Raji (cell line): ENCODE data around the gene ST6GALNAC2.

Experiments
- POLR2A ChIP-seq: IDR thresholded peaks from 2 replicates; pipeline ENCODE4 v1.6.1; 2011; ENCODE audit warnings: low read depth, low read length, control low read depth; ENCODE audit not compliant: insufficient read depth

The ST6GALNAC2 gene

DNA sequence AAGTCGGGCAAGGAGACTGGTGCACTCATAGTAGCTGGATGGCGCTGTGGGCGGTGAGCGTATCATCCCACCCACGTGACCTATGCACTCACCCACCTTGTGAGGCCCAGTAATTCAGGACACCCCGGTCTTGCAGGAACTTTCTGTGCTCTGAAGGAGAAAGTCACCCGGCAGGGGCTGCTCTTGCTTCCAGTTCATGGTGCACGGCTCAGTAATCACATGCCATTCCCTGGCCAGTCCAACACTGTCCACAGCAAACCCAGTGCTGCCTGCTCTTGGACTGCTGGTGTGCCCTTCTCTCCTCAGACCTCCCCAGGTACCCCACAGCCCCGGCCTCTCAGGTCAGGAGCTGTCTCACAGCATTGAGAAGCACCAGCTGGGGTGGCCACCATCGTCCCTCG, 68.0 kb downstream of the ST6GALNAC2 start:
- no peak for TF ChIP-seq POLR2A
